ENCODE measurements around the gene OR4K1. TPM values are rescaled to one million over a fixed set of nuclear protein-coding genes. Genes with fewer than 3 reads are reported as not detected.

Gene OR4K1
- polyA plus RNA-seq, 3 donors = not detected

DNA sequence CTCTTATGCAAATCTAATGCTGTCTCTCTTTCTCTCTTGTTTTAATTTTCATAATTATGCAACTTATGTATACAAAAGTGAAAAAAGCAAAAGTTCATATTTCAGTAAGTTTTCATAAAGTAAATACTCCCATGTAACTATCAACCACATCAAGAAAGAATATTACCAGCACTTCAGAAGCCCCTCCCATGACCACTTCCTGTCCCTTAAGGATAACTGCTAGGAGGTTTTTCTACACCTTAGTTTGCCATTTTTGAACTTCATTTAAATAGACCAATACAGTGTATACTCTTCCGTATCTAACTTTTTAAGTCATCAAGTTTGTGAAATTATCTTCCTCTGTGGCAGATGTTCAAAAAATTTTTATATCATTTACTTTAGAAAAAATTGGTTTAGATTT lies 44.1 kb downstream of the OR4K1 start:
- H3K27me3 ChIP-seq (ENCODE audit: control insufficient read depth in 2 of 2, insufficient read depth in 2 of 2, low read length in 2 of 2) = no peaks in the 10 kb centered on the region
- no CpG with 5 or more reads among the region's 1 CpG for WGBS (ENCODE audit: insufficient coverage)
- H3K9ac ChIP-seq (ENCODE audit: insufficient read depth, low read length, poor library complexity, severe bottlenecking) = no peak overlapping the region
- Mint-ChIP-seq H3K4me1 (no peaks in the 10 kb centered on the region), H3K36me3 (no peaks in the 10 kb centered on the region), H3K9me3 (no peaks in the 10 kb centered on the region), H3K27ac (no peak overlapping the region), H3K27me3 (ENCODE audit: low read depth in 3 of 3) (peaks cover 0 to 2% (median 0%) of the 10 kb centered on the region in 3 donors), H3K4me3 (no peak overlapping the region)
- no peaks in the 10 kb centered on the region for H3K79me2 ChIP-seq (ENCODE audit: insufficient read depth, low read length)
- intact Hi-C loops (cut with micrococcal nuclease) = no loop called here
- no peaks in the 10 kb centered on the region for H4K20me1 ChIP-seq (ENCODE audit: insufficient read depth, low read length)
- H3K4me1 ChIP-seq (ENCODE audit: control insufficient read depth in 1 of 2, insufficient read depth in 2 of 2, low read length in 2 of 2) = no peaks in the 10 kb centered on the region
- no peaks in the 10 kb centered on the region for H3K36me3 ChIP-seq (replicated peaks in 1 of 2; ENCODE audit: control insufficient read depth in 1 of 2, insufficient read depth in 2 of 2, low read length in 2 of 2)
- H2AFZ ChIP-seq (ENCODE audit: insufficient read depth, low read depth, low read length, poor library complexity, severe bottlenecking) = no peak overlapping the region
- H3K9me3 ChIP-seq (replicated peaks in 1 of 2; ENCODE audit: control insufficient read depth in 1 of 2, insufficient read depth in 1 of 2, low read length in 2 of 2) = no peaks in the 10 kb centered on the region
- H3K4me3 ChIP-seq (replicated peaks in 1 of 3; ENCODE audit: low read depth in 2 of 3, low read length in 3 of 3) = no peak overlapping the region
- TF ChIP-seq, protein P1, sequence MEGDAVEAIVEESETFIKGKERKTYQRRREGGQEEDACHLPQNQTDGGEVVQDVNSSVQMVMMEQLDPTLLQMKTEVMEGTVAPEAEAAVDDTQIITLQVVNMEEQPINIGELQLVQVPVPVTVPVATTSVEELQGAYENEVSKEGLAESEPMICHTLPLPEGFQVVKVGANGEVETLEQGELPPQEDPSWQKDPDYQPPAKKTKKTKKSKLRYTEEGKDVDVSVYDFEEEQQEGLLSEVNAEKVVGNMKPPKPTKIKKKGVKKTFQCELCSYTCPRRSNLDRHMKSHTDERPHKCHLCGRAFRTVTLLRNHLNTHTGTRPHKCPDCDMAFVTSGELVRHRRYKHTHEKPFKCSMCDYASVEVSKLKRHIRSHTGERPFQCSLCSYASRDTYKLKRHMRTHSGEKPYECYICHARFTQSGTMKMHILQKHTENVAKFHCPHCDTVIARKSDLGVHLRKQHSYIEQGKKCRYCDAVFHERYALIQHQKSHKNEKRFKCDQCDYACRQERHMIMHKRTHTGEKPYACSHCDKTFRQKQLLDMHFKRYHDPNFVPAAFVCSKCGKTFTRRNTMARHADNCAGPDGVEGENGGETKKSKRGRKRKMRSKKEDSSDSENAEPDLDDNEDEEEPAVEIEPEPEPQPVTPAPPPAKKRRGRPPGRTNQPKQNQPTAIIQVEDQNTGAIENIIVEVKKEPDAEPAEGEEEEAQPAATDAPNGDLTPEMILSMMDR (IDR thresholded peaks at IDR 0.05) = no peak
- H3K27ac ChIP-seq (ENCODE audit: low read depth in 1 of 2, low read length in 2 of 2) = no peak overlapping the region
- DNase-seq = no peak
- H3K4me2 ChIP-seq (replicated peaks; ENCODE audit: extremely low read depth, low read length, poor library complexity, severe bottlenecking) = no peak overlapping the region

DNA sequence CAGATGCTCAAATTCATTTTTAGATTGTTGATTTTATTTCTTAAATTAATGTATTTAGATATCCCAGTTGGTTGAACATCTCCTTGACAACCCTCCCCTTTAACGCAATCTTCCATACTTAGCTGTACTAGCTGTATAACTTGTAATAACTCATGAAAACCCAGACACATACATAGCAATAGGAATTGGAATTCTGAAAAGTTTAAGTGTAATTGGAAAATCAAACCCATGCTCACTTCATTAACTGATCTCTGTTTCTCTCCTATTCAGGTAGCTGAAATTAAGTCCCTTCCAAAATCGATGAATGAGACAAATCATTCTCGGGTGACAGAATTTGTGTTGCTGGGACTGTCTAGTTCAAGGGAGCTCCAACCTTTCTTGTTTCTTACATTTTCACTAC lies 44.6 kb downstream of the OR4K1 start, which contains the start of gene OR4K15:
OR4K15 (plus strand) TSS at position 301 of the 400 bp plus-strand sequence; CDS start at position 301, 0 bp downstream.
- intact Hi-C loops (cut with micrococcal nuclease) = no loop called here
- H3K27ac Mint-ChIP-seq = no peak within 1 kb of the TSS
- Histone ChIP-seq H3K36me3 (replicated peaks in 1 of 2; ENCODE audit: control insufficient read depth in 1 of 2, insufficient read depth in 2 of 2, low read length in 2 of 2) (no peaks in the 10 kb centered on the region), H3K79me2 (ENCODE audit: insufficient read depth, low read length) (no peaks in the 10 kb centered on the region), H3K4me2 (replicated peaks; ENCODE audit: extremely low read depth, low read length, poor library complexity, severe bottlenecking) (no peak within 1 kb of the TSS), H2AFZ (ENCODE audit: insufficient read depth, low read depth, low read length, poor library complexity, severe bottlenecking) (no peak within 1 kb of the TSS), H3K4me3 (replicated peaks in 1 of 3; ENCODE audit: low read depth in 2 of 3, low read length in 3 of 3) (no peak within 1 kb of the TSS), H3K9me3 (replicated peaks in 1 of 2; ENCODE audit: control insufficient read depth in 1 of 2, insufficient read depth in 1 of 2, low read length in 2 of 2) (no peaks in the 10 kb centered on the region), H3K27ac (ENCODE audit: low read depth in 1 of 2, low read length in 2 of 2) (no peak within 1 kb of the TSS), H3K4me1 (ENCODE audit: control insufficient read depth in 1 of 2, insufficient read depth in 2 of 2, low read length in 2 of 2) (no peaks in the 10 kb centered on the region), H4K20me1 (ENCODE audit: insufficient read depth, low read length) (no peaks in the 10 kb centered on the region), H3K9ac (ENCODE audit: insufficient read depth, low read length, poor library complexity, severe bottlenecking) (no peak within 1 kb of the TSS), H3K27me3 (ENCODE audit: control insufficient read depth in 2 of 2, insufficient read depth in 2 of 2, low read length in 2 of 2) (no peaks in the 10 kb centered on the region)
- no peaks in the 10 kb centered on the region for H3K4me1 Mint-ChIP-seq
- no peak within 1 kb of the TSS for H3K4me3 Mint-ChIP-seq
- H3K9me3 Mint-ChIP-seq = no peaks in the 10 kb centered on the region
- 100% methylated on average over 1 of the region's 3 CpGs for WGBS (ENCODE audit: insufficient coverage)
- peaks cover 0 to 2% (median 0%) of the 10 kb centered on the region in 3 donors for H3K27me3 Mint-ChIP-seq (ENCODE audit: low read depth in 3 of 3)
- H3K36me3 Mint-ChIP-seq = no peaks in the 10 kb centered on the region
- no peak for DNase-seq
- TF ChIP-seq, protein P1 (IDR thresholded peaks at IDR 0.05) = no peak

Other genes with a start within 250 kb of the OR4K1 start
- gene OR11H2, start 217.0 kb upstream of the OR4K1 start, polyA plus RNA-seq = not detected
- gene OR4Q3, start 187.3 kb upstream of the OR4K1 start, polyA plus RNA-seq = not detected
- not detected for gene OR4M1, start 157.4 kb upstream of the OR4K1 start, polyA plus RNA-seq
- not detected for gene OR4N2, start 127.1 kb upstream of the OR4K1 start, polyA plus RNA-seq
- not detected for gene OR4K2, start 55.8 kb upstream of the OR4K1 start, polyA plus RNA-seq
- gene OR4K5, start 10.3 kb upstream of the OR4K1 start, polyA plus RNA-seq = not detected
- not detected for gene OR4K15, start 44.7 kb downstream of the OR4K1 start, polyA plus RNA-seq
- gene OR4Q2, start 71.2 kb downstream of the OR4K1 start, polyA plus RNA-seq = not detected
- not detected for gene OR4K14, start 88.4 kb downstream of the OR4K1 start, polyA plus RNA-seq
- not detected for gene OR4K13, start 105.1 kb downstream of the OR4K1 start, polyA plus RNA-seq
- not detected for gene OR4L1, start 129.1 kb downstream of the OR4K1 start, polyA plus RNA-seq
- not detected for gene OR4K17, start 179.8 kb downstream of the OR4K1 start, polyA plus RNA-seq
- not detected for gene OR4N5, start 207.9 kb downstream of the OR4K1 start, polyA plus RNA-seq

Measured in CD14-positive monocyte (primary cell).